CD4-positive, alpha-beta T cell treated with Interleukin-6 at 100 ng/mL for 8 hours (primary cell): ENCODE results near the gene SMU1.
"Not testable (repeated sequence)": the region's sequence is repeated elsewhere in the genome, so short reads cannot be mapped to it uniquely, and the experiment has no call there.

ENCODE experiments used
- DNase-seq: peaks from one replicate; pipeline ENCODE4 v3.0.0-alpha.2; 2020; ENCODE audit warnings: mixed read lengths, low spot score

SMU1 gene

DNA sequence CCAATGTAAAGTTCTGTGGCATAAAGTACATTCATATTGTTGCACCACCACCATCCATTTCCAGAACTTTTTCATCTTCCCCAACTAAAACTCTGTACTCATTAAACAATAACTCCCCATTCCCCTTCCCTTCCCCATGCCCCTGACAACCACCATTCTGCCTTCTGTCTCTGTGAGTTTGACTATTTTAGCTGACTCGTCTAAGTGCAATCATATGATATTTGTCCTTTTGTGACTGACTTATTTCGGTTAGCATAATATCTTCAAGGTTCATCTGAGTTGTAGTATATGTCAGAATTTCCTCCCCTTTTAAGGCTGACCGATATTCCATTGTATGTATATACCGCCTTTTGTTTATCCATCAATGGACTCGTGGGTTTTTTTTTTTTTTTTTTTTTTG lies 29.0 kb upstream of the SMU1 start:
- DNase-seq: no peak

DNA sequence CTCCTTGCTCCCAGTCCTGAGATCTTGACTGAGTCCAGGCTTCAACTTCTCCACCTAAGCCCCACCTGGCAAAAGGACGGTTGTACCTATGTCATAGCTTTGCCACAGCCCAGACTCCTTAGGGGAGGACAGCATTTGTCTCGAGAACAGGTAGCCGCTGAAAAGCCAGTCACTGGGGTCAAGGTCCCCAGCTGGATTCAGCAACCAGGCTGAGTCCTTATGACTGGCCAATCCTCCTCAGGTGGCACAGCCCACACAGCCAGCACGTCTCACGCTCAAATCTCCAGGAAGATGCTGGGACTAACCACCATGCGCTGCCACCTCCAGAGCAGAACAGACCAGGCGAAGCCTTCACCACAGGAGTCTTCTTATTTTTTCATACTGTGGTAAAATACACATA lies 27.9 kb upstream of the SMU1 start:
- no peak for DNase-seq

DNA sequence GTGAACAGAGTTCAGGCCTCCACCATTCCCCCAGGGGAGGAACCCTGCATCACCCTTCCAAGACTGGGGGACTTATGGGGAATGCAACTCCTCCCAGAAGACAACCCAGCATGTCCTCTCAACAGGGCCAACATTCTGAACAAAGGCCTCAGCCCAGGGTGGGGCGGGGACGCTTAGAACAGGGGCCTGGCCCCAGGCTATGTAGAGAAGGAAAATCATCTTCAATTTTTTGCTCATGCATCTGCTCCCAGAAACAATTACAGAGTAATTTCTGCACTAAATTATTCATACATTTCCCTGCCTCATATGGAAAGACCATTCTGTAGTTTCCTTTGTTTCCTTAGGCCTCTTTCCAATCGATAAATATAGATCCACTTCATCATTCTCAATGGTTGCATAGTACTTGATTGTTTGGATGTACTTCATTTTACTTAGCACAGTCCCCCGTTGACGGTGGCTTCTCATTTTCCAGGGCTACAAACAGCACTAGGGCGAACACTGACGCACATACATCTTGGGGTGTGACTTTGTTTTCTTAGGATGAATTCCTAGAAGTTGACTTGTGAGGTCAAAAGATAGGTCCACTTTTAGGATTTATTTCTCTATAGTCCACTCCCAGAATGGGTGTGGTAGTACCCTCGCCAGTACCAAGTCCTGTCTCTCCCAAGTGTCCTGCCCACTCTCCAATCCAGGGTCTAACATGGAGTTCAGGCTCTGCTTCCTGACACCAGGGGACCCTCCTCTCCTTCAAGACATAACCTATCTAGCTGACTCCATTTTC lies 27.2 kb upstream of the SMU1 start:
- DNase-seq: no peak

DNA sequence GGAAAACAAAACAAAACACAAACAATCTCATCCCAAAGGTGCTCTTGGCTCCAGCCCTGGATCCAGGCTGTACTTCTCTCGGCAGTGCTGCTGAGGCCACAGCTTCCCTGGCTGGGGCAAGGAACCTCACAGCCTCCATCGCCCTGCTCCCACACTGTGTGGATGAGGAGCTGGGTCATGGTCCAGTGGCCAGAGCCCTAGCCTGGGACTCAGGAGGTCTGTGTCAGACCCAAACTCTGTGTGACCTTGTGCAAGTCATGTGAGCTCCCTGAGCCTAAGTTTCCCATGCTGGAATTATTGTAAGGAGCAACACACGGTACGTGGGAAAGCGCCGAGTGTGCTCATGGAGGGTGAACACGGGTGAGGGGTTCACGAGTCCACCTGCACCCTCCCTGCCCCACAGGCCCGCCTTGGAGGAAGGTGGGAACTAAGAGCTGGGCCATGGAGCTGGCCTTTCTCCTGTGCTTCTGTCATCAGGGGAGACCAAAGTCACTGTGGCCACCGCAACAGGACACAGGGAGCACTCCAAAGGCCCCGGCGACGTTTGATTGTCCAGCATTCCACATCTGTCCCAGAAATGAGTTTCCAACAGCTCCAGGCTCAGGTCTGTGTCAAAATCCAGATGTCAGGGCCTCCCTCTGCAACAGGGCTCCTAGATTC lies 26.2 kb upstream of the SMU1 start:
- no peak for DNase-seq

DNA sequence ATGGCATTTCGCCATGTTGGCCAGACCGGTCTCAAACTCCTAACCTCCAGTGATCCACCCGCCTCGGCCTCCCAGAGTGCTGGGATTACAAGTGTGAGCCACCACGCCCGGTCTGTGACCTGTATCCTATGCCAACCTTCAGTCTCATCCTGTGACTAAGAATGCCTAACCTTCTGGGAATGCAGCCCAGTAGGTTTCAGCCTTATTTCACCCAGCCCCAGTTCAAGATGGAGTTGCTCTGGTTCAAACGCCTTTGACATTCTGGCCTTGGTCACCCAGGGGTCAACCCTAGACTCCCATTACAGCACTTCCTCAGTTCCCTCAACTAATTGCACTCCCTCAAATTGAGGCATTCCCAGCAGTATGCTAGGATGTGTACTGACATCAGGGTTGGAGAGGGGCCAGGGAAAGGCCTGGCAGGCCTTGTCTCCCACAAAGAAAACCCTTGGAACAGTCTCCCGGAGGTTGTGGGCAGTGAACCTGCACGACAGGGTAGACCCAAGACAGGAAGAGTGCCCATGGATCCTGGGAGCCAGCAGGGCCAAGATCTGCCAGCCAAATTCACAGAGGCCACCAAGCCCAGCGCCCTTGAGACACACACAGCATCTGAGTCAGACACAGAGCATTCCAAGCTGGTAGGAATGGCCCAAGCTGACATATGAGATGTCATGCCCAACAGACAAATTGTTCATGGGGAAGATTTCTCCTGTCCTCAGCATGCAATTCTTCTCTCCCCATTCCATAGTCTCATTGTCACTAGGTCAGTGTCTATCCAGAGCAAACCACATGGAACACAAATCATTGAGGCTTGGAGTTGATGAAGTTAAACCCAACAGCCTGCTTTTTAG lies 24.9 kb upstream of the SMU1 start:
- DNase-seq: no peak

DNA sequence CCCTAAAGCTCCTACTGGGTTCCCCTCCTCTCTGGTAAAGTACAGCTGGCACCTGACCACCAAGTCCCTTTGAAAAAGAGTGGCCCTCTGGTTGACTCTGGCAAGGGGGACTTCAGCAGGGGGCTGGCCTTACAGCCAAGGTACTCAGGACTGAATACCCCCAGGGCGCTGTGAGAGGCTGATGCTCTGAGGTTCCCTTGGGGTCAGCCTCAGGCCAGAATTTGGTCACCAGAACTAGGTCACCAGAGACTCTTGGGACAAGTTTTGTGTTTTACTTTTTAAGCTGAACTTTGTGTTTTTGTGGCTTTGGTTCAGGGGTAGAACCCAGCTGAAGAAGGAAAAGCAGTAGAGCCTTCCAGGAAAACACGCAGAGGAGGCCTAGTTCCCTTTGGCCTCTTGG lies 23.3 kb upstream of the SMU1 start:
- DNase-seq: no peak

DNA sequence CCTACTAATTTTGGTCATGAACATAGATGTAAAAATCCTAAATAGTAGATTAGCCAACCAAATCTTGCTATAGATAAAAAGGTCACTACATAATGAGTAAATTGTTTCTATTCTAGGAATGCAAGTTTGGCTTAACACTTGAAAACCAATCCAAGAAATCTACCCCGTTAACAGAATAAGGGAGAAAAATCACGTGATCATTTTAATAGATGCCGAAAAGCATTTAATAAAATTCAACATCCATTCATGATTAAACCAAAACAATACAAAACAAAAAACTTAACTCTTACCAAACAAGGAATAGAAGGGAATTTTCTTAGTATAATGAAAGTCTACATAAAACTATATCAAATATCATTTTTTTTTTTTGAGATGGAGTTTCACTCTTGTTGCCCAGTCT lies 20.7 kb upstream of the SMU1 start:
- DNase-seq: no peak

DNA sequence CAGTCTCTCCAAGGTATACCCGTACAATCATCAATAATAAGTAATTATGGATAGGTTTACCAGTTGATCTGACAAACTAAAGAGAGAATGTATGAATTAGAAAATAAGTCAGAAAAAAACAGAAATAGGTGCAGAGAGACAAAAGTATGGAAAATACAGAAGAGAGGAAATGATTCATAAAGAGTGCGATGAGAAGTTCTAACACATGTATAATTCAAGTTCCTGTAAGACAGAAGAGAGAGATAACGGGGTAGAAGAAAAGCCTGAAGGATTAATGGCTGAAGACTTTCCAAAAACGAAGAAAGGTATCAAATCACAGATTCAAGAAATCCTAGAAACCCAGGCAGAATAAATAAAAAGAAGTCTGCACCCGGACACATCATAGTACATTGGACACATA lies 16.2 kb upstream of the SMU1 start:
- no peak for DNase-seq

DNA sequence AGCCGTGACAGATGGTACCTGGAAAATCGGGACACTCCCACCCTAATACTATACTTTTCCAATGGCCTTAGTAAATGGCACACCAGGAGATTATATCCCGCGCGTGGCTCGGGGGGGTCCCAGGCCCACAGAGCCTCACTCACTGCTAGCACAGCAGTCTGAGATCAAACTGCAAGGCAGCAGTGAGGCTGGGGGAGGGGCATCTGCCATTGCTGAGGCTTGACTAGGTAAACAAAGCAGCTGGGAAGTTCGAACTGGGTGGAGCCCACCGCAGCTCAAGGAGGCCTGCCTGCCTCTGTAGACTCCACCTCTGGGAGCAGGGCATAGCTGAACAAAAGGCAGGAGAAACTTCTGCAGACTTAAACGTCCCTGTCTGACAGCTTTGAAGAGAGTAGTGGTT lies 9.2 kb upstream of the SMU1 start:
- DNase-seq: not testable (repeated sequence)

DNA sequence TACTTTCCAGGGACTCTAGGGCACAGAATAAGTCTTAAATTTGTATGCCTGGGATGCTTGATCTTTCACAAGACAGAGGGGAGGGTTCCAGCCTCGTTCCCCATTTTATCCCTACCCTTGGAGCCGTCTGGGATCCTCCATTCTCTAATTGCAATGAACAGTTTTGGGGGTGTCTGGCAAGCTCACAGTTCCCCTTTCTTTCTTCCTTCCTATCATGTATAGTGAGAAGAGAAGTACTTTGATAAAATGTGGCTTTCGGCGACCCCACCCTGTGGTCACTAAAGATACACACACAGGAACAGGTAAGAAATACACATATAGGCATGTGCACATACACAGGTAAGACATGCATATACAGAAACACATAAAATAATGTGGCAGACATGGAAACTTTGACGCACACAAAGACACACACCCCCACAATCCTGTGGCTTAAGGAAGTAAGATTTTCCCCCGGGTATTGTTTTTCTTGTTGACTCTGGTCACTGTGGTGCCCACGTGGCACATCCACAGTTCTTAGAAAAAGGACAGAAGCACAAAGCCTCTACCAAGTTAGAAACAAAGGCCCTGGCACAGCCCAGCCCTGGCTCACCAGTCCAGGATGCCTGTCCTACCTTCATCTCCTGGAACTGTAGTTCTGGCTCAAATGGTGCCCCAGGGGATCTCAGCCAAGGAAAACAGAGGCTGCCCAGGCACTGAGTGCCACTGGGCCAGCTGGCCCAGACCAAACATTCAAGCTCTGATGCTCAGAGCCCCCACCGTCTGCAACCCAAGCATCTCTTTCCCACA lies 6.3 kb upstream of the SMU1 start:
- DNase-seq: peak; percentile 11

DNA sequence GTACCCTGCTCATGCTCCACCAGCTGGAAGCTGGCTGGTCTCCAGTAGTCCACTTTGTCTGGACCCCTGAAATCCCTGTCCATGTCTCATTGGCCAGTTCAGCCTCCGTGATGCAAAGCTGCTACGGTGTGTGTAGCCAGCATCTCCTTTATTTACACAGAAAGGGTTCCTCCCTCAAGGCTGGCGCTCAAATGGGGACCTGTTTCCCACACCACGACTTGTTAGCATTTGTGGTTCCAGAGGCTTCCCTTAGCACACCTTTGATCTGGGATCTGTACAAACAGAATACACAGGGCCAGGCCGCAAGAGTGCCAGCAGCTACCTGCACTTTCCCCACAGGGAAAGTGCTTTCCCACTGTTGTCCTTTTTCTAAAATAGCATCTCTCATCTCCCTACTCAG lies 5.7 kb upstream of the SMU1 start:
- peak; percentile 21 for DNase-seq

DNA sequence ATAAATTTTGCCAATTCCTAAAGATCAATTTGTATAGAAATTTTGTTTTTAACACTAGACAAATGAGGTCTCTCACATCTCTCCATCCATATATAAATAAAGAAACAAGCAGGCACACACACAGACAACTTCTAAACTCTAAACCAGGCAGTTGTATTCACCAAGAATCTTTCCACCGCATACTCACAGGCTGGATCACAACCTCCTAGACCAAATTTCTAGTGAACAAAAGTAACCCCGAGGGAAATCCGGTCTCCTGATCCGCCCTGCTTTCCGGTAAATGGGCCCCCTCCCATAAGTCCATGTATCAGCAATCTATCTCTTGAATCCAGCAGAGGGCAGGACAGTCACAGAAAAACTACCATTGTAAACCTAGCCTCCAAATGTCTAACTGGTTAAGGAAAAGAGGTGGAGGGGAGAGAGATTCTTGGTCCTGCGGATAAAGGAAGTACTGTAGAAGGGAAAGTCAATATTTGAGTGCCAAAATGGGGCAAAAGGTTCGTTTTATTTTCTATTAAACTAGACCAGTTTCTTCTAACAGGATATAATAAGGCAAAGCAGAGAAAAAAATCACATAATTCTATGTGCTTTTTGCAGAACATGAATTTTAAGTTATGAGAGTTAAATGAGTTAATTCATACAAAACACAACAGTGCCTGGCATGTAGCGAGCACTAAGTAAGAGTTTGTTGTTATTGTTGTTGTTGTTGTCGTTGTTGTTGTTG lies 4.8 kb upstream of the SMU1 start:
- DNase-seq: peak; percentile 83

DNA sequence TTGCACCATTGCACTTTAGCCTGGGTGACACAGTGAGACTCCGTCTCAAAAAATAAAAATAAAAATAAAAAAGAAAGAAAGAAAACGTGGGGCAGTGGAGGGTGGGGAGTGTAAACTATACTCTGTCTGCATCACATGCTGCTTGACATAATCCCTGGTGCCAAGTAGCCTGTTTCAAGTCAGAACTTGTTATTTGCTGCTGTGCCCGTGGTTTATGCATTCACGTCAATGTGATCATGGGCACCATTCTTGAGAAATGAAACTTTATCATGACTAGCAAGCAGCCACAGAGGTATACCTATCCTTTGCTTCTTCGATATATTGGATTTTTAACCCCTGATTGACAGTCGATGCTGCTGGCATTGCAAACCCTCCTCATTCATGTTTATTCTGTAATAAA lies 4.1 kb upstream of the SMU1 start:
- DNase-seq: no peak

DNA sequence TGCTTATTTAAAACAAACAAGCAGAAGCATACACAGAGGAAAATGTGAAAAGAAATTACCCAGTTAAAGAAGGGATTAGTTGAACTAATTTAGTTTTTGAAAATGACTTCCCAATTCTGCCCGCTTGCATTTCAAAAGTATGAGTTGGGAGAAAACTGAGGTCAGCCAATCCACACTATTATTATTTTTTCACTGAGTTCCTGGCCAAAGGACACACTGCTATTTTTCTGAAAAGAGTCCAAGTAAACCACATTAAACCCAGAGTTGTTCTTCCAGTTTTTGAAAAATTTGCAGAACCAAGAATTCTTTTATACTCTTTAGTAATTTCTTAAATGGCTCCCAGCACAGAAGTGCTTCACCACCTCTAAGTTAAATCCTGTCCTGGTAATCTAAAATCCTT lies 7.5 kb downstream of the SMU1 start:
- DNase-seq: no peak

DNA sequence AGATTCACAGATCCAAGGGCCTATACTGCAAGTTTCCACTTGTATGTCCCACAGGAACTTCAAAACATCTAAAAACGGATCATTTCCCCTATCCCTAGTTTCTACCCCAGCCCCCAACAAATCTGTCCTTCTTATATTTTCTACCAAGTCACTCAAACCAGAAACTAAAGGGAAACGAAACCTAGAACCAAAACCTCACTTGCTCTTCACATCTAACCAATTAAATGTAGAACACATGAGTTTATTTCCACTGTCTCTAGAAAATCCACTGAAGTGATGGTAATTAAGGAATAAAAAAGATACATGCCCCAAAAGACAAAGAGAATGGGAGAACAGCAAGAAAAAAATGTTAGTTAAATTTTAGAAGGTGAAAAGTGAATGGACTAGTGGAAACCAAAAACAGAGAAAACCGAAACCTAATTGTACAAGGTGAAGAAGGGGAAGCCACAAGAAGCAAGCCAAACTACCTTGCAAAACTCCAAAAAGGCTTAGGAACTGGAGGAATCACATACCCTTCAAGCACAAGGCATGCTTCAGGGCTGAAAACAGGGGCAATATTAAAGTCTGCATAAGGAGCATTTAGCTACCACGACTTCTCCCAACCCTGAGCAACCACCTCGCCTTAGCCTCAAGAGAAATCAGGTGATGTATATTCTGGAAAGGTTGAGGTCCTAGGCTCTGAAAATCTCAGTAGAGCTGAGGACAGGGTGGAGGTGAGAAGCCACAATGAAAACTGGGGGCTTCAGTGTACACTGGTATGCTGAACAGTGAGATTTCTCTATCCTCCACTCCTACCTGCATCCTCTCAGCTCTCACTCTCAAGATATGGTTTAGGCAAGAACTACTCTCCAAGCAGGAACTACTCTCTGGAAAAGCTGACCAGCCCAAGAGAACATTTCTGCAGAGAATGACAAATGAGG lies 11.1 kb downstream of the SMU1 start:
- DNase-seq: no peak

DNA sequence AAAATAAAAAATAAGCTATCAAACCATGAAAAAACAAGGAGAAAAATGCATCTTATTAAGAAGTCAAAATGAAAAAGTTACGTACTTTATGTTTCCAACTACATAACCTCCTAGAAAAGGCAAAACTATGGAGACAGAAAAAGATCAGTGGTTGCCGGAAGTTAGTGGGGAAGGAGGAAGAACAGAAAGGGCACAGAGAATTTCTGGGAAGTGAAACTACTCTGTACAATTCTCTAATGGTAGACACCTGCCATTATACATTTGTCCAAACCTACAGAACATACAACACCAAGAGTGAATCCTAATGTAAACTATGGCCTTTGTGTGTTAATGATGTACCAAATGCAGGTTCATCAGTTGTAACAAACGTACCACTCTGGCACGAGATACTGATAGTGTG lies 25.3 kb downstream of the SMU1 start:
- DNase-seq: no peak

DNA sequence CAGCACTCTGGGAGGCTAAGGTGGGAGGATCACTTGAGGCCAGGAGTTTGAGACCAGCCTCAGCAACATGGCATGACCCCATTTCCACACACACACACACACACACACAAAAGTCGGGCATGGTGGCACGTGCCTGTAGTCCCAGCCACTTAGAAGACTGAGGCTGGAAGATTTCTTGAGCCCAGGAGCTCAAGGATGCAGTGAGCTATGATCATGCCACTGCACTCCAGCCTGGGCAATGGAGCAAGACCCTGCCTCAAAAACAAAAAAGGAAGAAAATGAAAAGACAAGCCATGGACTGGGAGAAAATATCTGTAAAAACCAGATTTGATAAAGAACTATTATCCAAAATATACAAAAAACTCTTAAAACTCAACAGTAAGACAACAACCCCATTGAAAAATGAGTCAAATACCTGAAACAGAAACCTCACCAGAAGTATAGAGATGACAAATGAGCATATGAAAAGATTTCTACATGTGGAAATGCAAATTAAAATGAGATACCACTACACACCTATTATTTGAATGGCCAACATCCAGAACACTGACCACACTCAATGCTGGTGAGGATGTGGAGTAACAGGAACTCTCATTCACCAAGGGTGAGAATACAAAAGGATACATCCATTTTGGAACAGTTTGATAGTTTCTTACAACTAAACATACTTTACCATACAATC lies 26.7 kb downstream of the SMU1 start:
- no peak for DNase-seq

DNA sequence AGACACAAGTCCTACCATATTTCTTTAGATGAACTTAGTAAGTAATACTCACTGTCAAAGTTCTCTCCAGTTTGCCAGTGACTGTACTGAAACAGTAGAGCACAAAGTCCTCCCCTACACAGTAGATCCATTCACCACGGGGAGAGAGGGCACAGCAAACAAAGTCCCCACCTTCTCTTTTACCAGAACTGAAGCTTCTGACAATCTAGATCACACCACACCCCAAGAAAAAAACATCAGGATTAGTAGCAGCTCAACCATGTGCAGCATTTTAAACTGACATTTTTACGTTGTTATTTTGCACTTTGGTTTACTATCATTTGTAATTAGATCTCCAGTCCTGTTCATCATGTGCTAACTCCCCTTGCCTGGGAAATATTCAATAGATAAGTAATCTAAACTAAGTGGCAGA lies 28.4 kb downstream of the SMU1 start:
- no peak for DNase-seq

DNA sequence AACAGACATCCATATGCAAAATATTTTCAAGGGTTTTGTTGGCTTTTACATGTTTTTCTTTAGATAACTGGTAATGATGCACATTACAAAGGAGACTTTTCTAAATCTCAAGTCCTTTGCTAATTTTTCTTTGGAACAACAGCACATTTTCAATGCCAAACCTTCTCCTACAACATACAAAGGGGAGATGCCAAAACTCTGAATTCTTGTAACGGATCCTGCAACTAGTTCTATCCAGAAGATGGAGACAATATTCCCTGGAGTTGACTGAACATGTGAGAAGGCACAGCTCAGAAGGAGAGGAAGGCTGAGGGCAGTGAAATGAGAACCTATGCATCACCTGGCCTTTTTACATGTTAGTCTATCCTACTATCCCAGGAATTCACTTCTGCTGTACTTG lies 30.4 kb downstream of the SMU1 start:
- DNase-seq: no peak
